ENCODE measurements around the gene ZFYVE28.

DNA sequence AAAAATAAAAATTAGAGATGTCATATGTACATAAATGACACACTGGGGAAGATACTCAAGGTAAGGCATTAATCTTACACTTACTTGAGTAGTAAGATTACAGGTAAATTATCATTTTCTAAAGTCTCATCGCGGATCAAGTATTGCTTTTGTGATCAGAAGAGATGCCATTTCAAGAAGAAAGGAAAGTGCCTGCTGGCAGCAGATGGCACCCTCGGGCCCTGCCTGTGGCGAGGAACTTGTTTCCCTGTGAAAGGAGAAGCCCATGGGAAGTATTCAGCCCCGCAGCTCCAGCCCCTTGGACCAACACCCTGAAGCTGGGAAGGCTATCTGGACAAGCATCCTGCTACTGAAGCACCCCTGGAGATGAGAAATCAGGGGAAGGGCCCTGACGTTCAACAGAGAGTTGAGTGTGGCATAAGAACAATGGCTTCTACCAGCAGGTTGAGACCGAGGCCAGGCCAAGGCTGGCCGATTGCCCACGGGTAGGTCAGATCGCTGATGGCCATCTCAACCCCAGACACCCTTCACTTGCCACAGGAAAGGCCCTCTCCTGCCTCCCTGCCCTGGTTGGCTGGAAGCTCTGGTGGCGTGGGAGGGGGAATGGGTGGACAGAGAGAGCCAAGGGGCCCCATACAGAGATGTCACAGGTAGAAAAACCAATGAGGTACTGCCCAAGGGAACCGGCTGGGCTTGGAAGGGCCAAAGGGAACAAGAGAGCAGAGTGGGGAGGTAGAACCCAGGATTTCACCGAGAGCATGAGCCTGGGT lies 137.7 kb downstream of the ZFYVE28 start:
- TF ChIP-seq EZH2 (IDR thresholded peaks at IDR 0.05; ENCODE audit: insufficient read depth, poor library complexity, severe bottlenecking) (no peak), EZH2phosphoT487 (IDR thresholded peaks at IDR 0.05; ENCODE audit: insufficient read depth, low read depth) (no peak)
